ENCODE data around the gene SPACA5.
"Not testable (repeated sequence)": the region's sequence is repeated elsewhere in the genome, so short reads cannot be mapped to it uniquely, and the experiment has no call there.

The SPACA5 gene

GRCh38 chrX:48006688-48007087 is at the start of gene SPACA5:
Gene SPACA5 (plus strand): TSS chrX:48006988. CDS start chrX:48007803, 815 bp downstream.
- not testable (repeated sequence) for DNase-seq (ENCODE audit: low read depth)

- DNase-seq (ENCODE audit: low read depth), result not testable (repeated sequence)
Observed at GRCh38 chrX:47958206-47958605, 48.6 kb upstream of the SPACA5 start.

- peak; percentile 26 for DNase-seq (ENCODE audit: low read depth)
Observed at GRCh38 chrX:47958761-47959342, 47.9 kb upstream of the SPACA5 start.

- DNase-seq (ENCODE audit: low read depth), result no peak
Observed at GRCh38 chrX:47960406-47960805, 46.4 kb upstream of the SPACA5 start.

DNA sequence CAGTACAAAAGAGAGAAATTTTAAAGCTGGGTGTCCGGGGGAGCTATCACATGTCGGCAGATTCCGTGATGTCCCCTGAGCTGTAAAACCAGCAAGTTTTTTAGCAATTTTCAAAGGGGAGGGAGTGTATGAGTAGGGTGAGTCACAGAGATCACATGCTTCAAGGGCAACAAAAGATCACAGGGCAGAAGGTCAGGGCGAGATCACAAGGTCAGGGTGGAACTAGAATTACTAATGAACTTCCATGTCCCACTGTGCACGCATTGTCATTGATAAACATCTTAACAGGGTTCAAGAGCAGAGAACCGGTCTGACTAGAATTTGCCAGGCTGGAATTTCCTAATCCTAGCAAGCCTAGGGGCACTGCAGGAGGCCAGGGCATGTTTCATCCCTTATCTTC is 45.0 kb upstream of the SPACA5 start:
- not testable (repeated sequence) for DNase-seq (ENCODE audit: low read depth)

GRCh38 chrX:47965526-47965925 is 41.3 kb upstream of the SPACA5 start:
- not testable (repeated sequence) for DNase-seq (ENCODE audit: low read depth)

DNA sequence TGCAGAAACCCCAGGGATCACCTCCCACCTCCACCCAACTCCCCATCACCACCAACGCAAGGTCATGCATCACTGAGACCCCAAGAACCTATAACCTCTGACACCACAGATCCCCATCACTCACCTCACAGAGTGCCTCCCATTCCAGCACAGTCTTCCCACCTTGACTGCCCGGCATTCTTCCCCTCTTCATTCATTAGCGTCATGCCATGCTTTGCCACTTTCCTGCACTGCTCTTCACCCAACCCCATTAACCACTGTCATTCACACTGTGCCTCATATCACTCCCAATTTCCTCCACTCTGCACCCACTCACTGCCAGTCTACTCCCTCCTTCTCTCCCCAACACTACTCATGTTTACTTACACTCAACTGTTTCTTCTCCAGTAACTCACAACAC is 33.6 kb upstream of the SPACA5 start:
- DNase-seq (ENCODE audit: low read depth), result no peak

GRCh38 chrX:47976254-47977151 is 30.3 kb upstream of the SPACA5 start:
- DNase-seq (ENCODE audit: low read depth), result no peak

DNA sequence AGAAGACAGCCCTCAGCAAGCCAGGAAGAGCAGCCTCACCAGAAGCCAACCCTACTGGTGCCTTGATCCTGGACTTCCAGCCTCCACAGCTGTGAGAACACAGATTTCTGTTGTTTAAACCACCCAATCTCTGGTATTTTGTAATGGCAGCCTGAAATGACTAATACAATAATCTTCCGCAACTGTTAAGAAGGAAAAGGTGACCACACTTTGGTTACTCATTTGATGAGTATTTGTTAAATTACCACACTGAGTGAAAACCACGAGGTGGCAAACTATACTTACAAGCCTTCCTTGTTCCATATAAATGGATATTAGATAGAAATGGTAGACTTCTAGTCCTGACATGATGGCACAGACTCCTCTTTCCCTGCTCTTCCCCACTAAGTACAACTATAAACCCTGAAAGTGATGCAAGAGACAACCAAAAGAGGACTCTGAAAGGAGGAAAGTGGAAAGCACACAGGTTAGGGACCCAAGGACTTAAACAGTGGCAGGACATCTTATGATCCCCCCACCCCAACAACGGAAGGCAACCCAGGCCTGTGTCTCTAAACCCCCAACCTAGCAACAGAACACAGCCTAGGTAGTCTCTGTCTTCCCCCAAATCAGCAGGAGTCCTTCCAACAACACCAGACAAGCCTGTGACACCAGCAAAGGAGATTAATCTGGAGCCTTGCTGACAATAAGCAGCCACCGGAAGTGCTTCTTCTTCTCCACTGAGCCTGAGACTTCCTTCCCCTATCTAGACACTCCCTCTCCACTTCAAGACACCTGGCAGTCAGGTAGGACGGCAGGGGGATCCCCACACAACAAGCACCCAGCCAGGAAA is 15.3 kb upstream of the SPACA5 start:
- DNase-seq (ENCODE audit: low read depth), result peak; percentile 81

DNA sequence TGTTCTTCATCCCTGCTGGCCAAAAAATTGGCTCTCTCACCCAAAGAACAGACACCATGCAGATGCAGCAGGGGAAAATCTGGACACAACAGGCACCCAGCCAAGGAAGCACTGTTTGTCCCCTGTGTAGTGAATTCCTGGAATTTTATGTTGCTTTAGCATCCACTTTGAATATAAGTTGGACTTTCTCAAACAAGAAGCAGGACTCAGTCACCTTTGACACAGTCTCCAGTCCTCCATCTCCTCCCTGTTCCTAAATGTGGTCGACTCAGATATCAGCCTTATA is 14.8 kb upstream of the SPACA5 start:
- no peak for DNase-seq (ENCODE audit: low read depth)

- DNase-seq (ENCODE audit: low read depth), result no peak
Observed at GRCh38 chrX:47992669-47993068, 14.1 kb upstream of the SPACA5 start.

GRCh38 chrX:48001260-48001659 is 5.5 kb upstream of the SPACA5 start:
- DNase-seq (ENCODE audit: low read depth), result no peak

DNA sequence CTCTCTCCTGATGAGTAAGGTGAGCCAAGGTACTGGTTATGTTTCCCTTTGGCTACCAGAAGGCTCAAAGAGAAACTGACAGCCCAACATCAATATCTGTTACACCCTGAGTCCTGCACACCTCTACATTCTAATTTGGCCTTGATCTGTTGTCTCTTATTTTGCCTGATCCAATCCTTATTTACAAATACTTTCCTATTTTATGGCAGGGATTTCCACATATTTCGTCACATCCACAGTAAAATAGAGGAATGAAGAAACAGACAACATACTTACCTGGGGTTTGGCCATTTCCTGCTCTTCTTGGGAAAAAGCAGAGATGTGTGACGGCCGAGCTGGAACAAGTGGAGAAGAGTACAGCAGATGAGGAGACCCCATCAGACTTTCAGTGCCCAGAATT is 4.5 kb upstream of the SPACA5 start:
- no peak for DNase-seq (ENCODE audit: low read depth)

GRCh38 chrX:48002929-48003328 is 3.9 kb upstream of the SPACA5 start:
- no peak for DNase-seq (ENCODE audit: low read depth)

- peak; percentile 8 for DNase-seq (ENCODE audit: low read depth)
Observed at GRCh38 chrX:48003367-48003757, 3.4 kb upstream of the SPACA5 start.

DNA sequence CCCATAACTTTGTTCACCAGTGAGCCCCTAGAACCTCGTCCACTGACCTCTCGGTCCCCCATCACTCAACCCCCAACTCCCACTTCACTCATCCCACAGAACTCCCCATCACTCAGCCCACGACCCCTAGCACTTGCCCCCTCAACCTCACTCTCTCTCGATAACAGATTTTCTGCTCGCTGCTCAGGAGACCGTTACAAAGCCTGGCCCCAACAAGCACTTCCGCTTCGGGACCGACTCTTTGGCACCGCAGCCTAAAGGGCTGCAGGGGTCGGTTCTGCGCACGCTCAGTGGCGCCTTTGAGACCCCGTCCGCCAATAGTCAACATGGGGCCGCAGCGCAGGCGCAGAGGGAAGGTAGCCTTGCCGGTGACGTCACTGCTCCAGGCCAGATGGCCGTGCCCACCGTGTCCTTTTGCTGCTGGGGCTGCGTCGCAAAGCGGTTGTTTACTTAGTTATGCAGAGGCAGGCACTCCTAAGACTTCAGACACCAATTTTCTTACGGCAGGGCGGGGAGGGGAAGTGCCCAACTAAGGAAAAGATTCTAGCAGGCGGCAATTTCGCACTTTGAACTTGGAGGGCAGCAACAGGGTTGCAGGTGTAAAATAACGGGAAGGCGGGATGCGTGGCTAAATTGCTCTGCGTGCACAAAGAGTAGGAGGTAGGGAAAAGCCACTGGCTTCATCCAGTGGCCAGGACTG is 2.9 kb upstream of the SPACA5 start, which contains the start of gene ZNF182:
ZNF182 (minus strand) TSS at position 232 of the 700 bp plus-strand sequence. CDS start 1,380 bp downstream, outside the sequence.
- DNase-seq (ENCODE audit: low read depth), result peak; percentile 90

- not testable (repeated sequence) for DNase-seq (ENCODE audit: low read depth)
Observed at GRCh38 chrX:48009445-48009960, 2.7 kb downstream of the SPACA5 start.

GRCh38 chrX:48016583-48017310 is 10.0 kb downstream of the SPACA5 start:
- not testable (repeated sequence) for DNase-seq (ENCODE audit: low read depth)

DNA sequence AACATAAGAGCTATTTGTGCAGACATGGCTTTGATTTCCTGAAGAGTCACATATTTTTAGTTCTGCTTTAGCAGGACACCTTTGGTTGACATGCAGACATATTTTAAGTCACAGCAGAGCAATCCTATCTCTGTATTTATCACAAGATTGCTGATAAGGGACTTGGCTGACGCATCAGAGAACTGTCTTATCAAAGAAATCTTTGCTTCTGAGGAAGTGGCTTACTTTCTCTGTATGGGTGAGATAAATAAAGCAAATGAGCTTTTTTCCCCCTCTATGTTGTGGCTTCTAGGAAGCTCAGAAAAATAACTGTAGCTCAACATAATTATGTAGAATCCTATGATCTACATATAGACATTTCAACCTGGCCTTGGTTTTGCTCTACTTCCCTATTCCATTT is 13.1 kb downstream of the SPACA5 start:
- DNase-seq (ENCODE audit: low read depth), result not testable (repeated sequence)

- DNase-seq (ENCODE audit: low read depth), result not testable (repeated sequence)
Observed at GRCh38 chrX:48020472-48020871, 13.7 kb downstream of the SPACA5 start.
